H7 (cell line): Measurements from ENCODE around the gene DPYD. TPM values are rescaled to one million over a fixed set of nuclear protein-coding genes. Genes with fewer than 3 reads are reported as not detected.

Experiments used
- DNase-seq: peaks from one replicate; pipeline ENCODE4 v3.0.0; 2012
- H3K27me3 ChIP-seq: 2 replicates; pipeline ENCODE4 v1.6.0; 2011; ENCODE audit warnings: mild to moderate bottlenecking, low read length; ENCODE audit not compliant: control insufficient read depth, insufficient read depth
- H3K36me3 ChIP-seq: replicated peaks from 2 replicates; pipeline ENCODE4 v1.5.1; 2011; ENCODE audit warnings: low read length; ENCODE audit not compliant: control insufficient read depth, insufficient read depth
- H3K4me3 ChIP-seq: 2 replicates; pipeline ENCODE4 v1.5.1; 2011; ENCODE audit warnings: low read depth, mild to moderate bottlenecking, control low read depth, low read length, moderate library complexity; ENCODE audit not compliant: insufficient read depth
- total RNA-seq: library from RNA; depleted of rRNA; stranded (reverse); fragments of >200 nt; shearing (Covaris generic); gene quantifications from 2 replicates; pipeline ENCODE4 v1.2.3, GENCODE V29; 2014

Gene DPYD
- total RNA-seq, 1 experiment from 2014 or later = 0.59 TPM

GRCh38 chr1:97414682-97415312 is 506.0 kb downstream of the DPYD start:
- no peak for DNase-seq
- H3K36me3 ChIP-seq = no peaks in the 10 kb centered on the region
- H3K27me3 ChIP-seq = no peaks in the 10 kb centered on the region
- no peak overlapping the region for H3K4me3 ChIP-seq

- Histone ChIP-seq H3K4me3 (no peak overlapping the region), H3K27me3 (no peaks in the 10 kb centered on the region), H3K36me3 (no peaks in the 10 kb centered on the region)
- no peak for DNase-seq
Measured at GRCh38 chr1:97412737-97413136, 508.1 kb downstream of the DPYD start.

- no peaks in the 10 kb centered on the region for H3K27me3 ChIP-seq
- DNase-seq = no peak
- H3K4me3 ChIP-seq = no peak overlapping the region
- H3K36me3 ChIP-seq = no peaks in the 10 kb centered on the region
Measured at GRCh38 chr1:97412166-97412565, 508.7 kb downstream of the DPYD start.

- no peaks in the 10 kb centered on the region for H3K27me3 ChIP-seq
- no peaks in the 10 kb centered on the region for H3K36me3 ChIP-seq
- no peak for DNase-seq
- no peak overlapping the region for H3K4me3 ChIP-seq
Measured at GRCh38 chr1:97396463-97396862, 524.4 kb downstream of the DPYD start.

GRCh38 chr1:97392701-97393100 is 528.1 kb downstream of the DPYD start:
- Histone ChIP-seq H3K27me3 (no peaks in the 10 kb centered on the region), H3K36me3 (no peaks in the 10 kb centered on the region), H3K4me3 (no peak overlapping the region)
- no peak for DNase-seq

GRCh38 chr1:97385536-97386277 is 535.1 kb downstream of the DPYD start:
- no peaks in the 10 kb centered on the region for H3K36me3 ChIP-seq
- no peak for DNase-seq
- H3K27me3 ChIP-seq = no peaks in the 10 kb centered on the region
- H3K4me3 ChIP-seq = no peak overlapping the region

GRCh38 chr1:97384294-97384968 is 536.4 kb downstream of the DPYD start:
- Histone ChIP-seq H3K36me3 (no peaks in the 10 kb centered on the region), H3K4me3 (no peak overlapping the region), H3K27me3 (no peaks in the 10 kb centered on the region)
- no peak for DNase-seq

GRCh38 chr1:97383797-97384196 is 537.0 kb downstream of the DPYD start:
- Histone ChIP-seq H3K36me3 (no peaks in the 10 kb centered on the region), H3K4me3 (no peak overlapping the region), H3K27me3 (no peaks in the 10 kb centered on the region)
- no peak for DNase-seq

- no peak overlapping the region for H3K4me3 ChIP-seq
- DNase-seq = no peak
- H3K36me3 ChIP-seq = no peaks in the 10 kb centered on the region
- no peaks in the 10 kb centered on the region for H3K27me3 ChIP-seq
Measured at GRCh38 chr1:97382206-97382605, 538.6 kb downstream of the DPYD start.

GRCh38 chr1:97379387-97380075 is 541.3 kb downstream of the DPYD start:
- H3K27me3 ChIP-seq = no peaks in the 10 kb centered on the region
- no peaks in the 10 kb centered on the region for H3K36me3 ChIP-seq
- DNase-seq = no peak
- H3K4me3 ChIP-seq = no peak overlapping the region

GRCh38 chr1:97378596-97378995 is 542.2 kb downstream of the DPYD start:
- Histone ChIP-seq H3K27me3 (no peaks in the 10 kb centered on the region), H3K4me3 (no peak overlapping the region), H3K36me3 (no peaks in the 10 kb centered on the region)
- no peak for DNase-seq

GRCh38 chr1:97377432-97378034 is 543.3 kb downstream of the DPYD start:
- no peak for DNase-seq
- H3K4me3 ChIP-seq = no peak overlapping the region
- H3K27me3 ChIP-seq = no peaks in the 10 kb centered on the region
- no peaks in the 10 kb centered on the region for H3K36me3 ChIP-seq

- no peak for DNase-seq
- H3K27me3 ChIP-seq = no peaks in the 10 kb centered on the region
- no peak overlapping the region for H3K4me3 ChIP-seq
- H3K36me3 ChIP-seq = no peaks in the 10 kb centered on the region
Measured at GRCh38 chr1:97373000-97373399, 547.8 kb downstream of the DPYD start.

- Histone ChIP-seq H3K27me3 (no peaks in the 10 kb centered on the region), H3K4me3 (no peak overlapping the region), H3K36me3 (no peaks in the 10 kb centered on the region)
- no peak for DNase-seq
Measured at GRCh38 chr1:97372531-97372930, 548.3 kb downstream of the DPYD start.
